GM23338 (cell line): ENCODE results near the gene HOMER1. TPM values are rescaled to one million over a fixed set of nuclear protein-coding genes. Genes with fewer than 3 reads are reported as not detected.

Source experiments
- ATAC-seq: fragments of 200-7000 bp; cut with Tn5 transposase; 3 replicates; pipeline ENCODE4 v1.9.1; 2020
- DNase-seq: peaks from one replicate; pipeline ENCODE4 v3.0.0-alpha.2; 2015; ENCODE audit warnings: low spot score
- H2AFZ ChIP-seq: fragments of 200-600 bp; sonication (generic); 2 replicates; pipeline ENCODE4 v1.8.0; 2016; ENCODE audit warnings: antibody characterized with exemption, mild to moderate bottlenecking, moderate library complexity
- H3F3A ChIP-seq: fragments of 200-600 bp; sonication (generic); replicated peaks from 2 replicates; pipeline ENCODE4 v1.8.0; 2017; ENCODE audit warnings: antibody characterized with exemption, mixed run types, low read depth
- H3K27ac ChIP-seq: fragments of 200-600 bp; sonication (generic); 2 replicates; pipeline ENCODE4 v1.6.1; 2016; ENCODE audit warnings: low read depth
- H3K27me3 ChIP-seq: fragments of 200-600 bp; sonication (generic); 2 replicates; pipeline ENCODE4 v1.8.0; 2016; ENCODE audit warnings: mild to moderate bottlenecking, mixed run types, moderate library complexity; ENCODE audit not compliant: insufficient read depth
- H3K36me3 ChIP-seq: fragments of 200-600 bp; sonication (generic); 2 replicates; pipeline ENCODE4 v1.8.0; 2016; ENCODE audit warnings: mild to moderate bottlenecking; ENCODE audit not compliant: insufficient read depth
- H3K4me1 ChIP-seq: fragments of 200-600 bp; sonication (generic); 2 replicates; pipeline ENCODE4 v1.8.0; 2016; ENCODE audit warnings: mild to moderate bottlenecking, moderate library complexity; ENCODE audit not compliant: insufficient read depth
- H3K4me2 ChIP-seq: fragments of 200-600 bp; sonication (generic); 2 replicates; pipeline ENCODE4 v1.7.1; 2017; ENCODE audit warnings: mixed run types
- H3K4me3 ChIP-seq: fragments of 200-600 bp; sonication (generic); 2 replicates; pipeline ENCODE4 v1.6.1; 2016; ENCODE audit warnings: mixed run types
- H3K79me2 ChIP-seq: fragments of 200-600 bp; sonication (generic); replicated peaks from 2 replicates; pipeline ENCODE4 v1.8.0; 2017; ENCODE audit warnings: mild to moderate bottlenecking; ENCODE audit not compliant: insufficient read depth
- H3K9me2 ChIP-seq: fragments of 200-600 bp; sonication (generic); 2 replicates; pipeline ENCODE4 v1.8.0; 2017; ENCODE audit not compliant: insufficient read depth
- H4K20me1 ChIP-seq: fragments of 200-600 bp; sonication (generic); replicated peaks from 2 replicates; pipeline ENCODE4 v1.8.0; 2017; ENCODE audit warnings: mild to moderate bottlenecking; ENCODE audit not compliant: insufficient read depth
- H3K27ac Mint-ChIP-seq: 2 replicates; pipeline ENCODE4 v1.8.0; 2020; ENCODE audit warnings: inconsistent platforms, mild to moderate bottlenecking, moderate library complexity, mixed read lengths
- H3K27me3 Mint-ChIP-seq: 3 replicates; pipeline ENCODE4 v1.8.0; 2022; ENCODE audit warnings: low read depth, mild to moderate bottlenecking, moderate library complexity, mixed read lengths, inconsistent platforms; ENCODE audit not compliant: insufficient read depth, poor library complexity
- H3K36me3 Mint-ChIP-seq: 3 replicates; pipeline ENCODE4 v1.8.0; 2021; ENCODE audit warnings: low read depth, mild to moderate bottlenecking, inconsistent platforms, moderate library complexity, mixed read lengths
- H3K4me1 Mint-ChIP-seq: 3 replicates; pipeline ENCODE4 v1.8.0; 2020; ENCODE audit warnings: mild to moderate bottlenecking, inconsistent platforms, mixed read lengths
- H3K4me3 Mint-ChIP-seq: 3 replicates; pipeline ENCODE4 v1.8.0; 2021; ENCODE audit warnings: moderate library complexity, mild to moderate bottlenecking, inconsistent platforms, mixed read lengths
- H3K9me3 Mint-ChIP-seq: 3 replicates; pipeline ENCODE4 v1.8.0; 2020; ENCODE audit warnings: moderate library complexity, mild to moderate bottlenecking, inconsistent platforms, mixed read lengths
- CREB1 ChIP-seq: fragments of 250-450 bp; sonication (Bioruptor Pico); IDR thresholded peaks from 2 replicates; pipeline ENCODE4 v1.5.0; 2020; ENCODE audit warnings: low read depth, mild to moderate bottlenecking, moderate library complexity
- CTCF ChIP-seq, 2 experiments: fragments of 200-600 bp in 1 of 2; sonication (generic) in 1 of 2; conservative IDR thresholded peaks; 2 replicates each; pipeline versions ENCODE4 v1.5.1 to v1.6.1; 2016 to 2017; ENCODE audit warnings: antibody characterized with exemption in 2 of 2, low read depth in 2 of 2, mild to moderate bottlenecking in 2 of 2, moderate library complexity in 1 of 2
- ETS1 ChIP-seq: IDR thresholded peaks from 2 replicates; pipeline ENCODE4 v1.6.1; 2016; ENCODE audit warnings: antibody characterized with exemption
- EZH2 ChIP-seq: fragments of 200-600 bp; sonication (generic); IDR thresholded peaks from one replicate; pipeline ENCODE4 v1.8.0; 2017; ENCODE audit warnings: antibody characterized with exemption, mild to moderate bottlenecking, low read depth; ENCODE audit not compliant: unreplicated experiment
- EZH2phosphoT487 ChIP-seq: fragments of 200-600 bp; sonication (generic); IDR thresholded peaks from one replicate; pipeline ENCODE4 v1.8.1; 2018; ENCODE audit warnings: antibody characterized with exemption; ENCODE audit not compliant: unreplicated experiment
- JUNB ChIP-seq: IDR thresholded peaks from one replicate; pipeline ENCODE4 v1.6.1; 2016; ENCODE audit warnings: antibody characterized with exemption; ENCODE audit not compliant: unreplicated experiment
- NANOG ChIP-seq: IDR thresholded peaks from 2 replicates; pipeline ENCODE4 v1.6.1; 2016; ENCODE audit warnings: antibody characterized with exemption, borderline replicate concordance
- POLR2AphosphoS5 ChIP-seq: IDR thresholded peaks from 2 replicates; pipeline ENCODE4 v1.6.1; 2016; ENCODE audit warnings: antibody characterized with exemption, low read depth
- REST ChIP-seq: IDR thresholded peaks from one replicate; pipeline ENCODE4 v1.6.1; 2018; ENCODE audit warnings: antibody characterized with exemption; ENCODE audit not compliant: unreplicated experiment
- STAT1 ChIP-seq: IDR thresholded peaks from one replicate; pipeline ENCODE4 v1.6.1; 2016; ENCODE audit warnings: antibody characterized with exemption; ENCODE audit not compliant: unreplicated experiment
- ZNF114 ChIP-seq: fragments of 250-450 bp; sonication (Bioruptor Pico); IDR thresholded peaks from 2 replicates; pipeline ENCODE4 v1.5.0; 2020; ENCODE audit warnings: mild to moderate bottlenecking, moderate library complexity
- ZNF331 ChIP-seq: fragments of 250-450 bp; sonication (Bioruptor Pico); IDR thresholded peaks from 2 replicates; pipeline ENCODE4 v1.5.0; 2020; ENCODE audit warnings: low read depth, mild to moderate bottlenecking, moderate library complexity
- ZNF462 ChIP-seq: fragments of 250-450 bp; sonication (Bioruptor Pico); IDR thresholded peaks from 2 replicates; pipeline ENCODE4 v1.5.0; 2020; ENCODE audit warnings: mild to moderate bottlenecking, moderate library complexity
- polyA plus RNA-seq: library from polyadenylated mRNA; unstranded; fragments of >200 nt; fragmentation: Nextera tagmentation; extraction: Ambion mirVana; gene quantifications from 2 replicates; pipeline ENCODE4 v1.2.1, GENCODE V29; 2016
- total RNA-seq: library from RNA; depleted of rRNA; stranded (reverse); fragments of >200 nt; shearing (Covaris generic); gene quantifications from 2 replicates; pipeline ENCODE4 v1.2.3, GENCODE V29; 2014

HOMER1 gene
- total and polyA plus RNA-seq, 2 experiments from 2014 or later = 45.1 to 80.3 TPM

GRCh38 chr5:79505138-79505537 lies 8.8 kb downstream of the HOMER1 start:
- H4K20me1 ChIP-seq = peaks cover 23% of the 10 kb centered on the region
- H3K4me2 ChIP-seq = no peak overlapping the region
- no peaks in the 10 kb centered on the region for H3K27me3 Mint-ChIP-seq
- TF ChIP-seq STAT1 (no peak), REST (no peak), POLR2AphosphoS5 (no peak), ZNF331 (CRISPR knock-in tag) (no peak), EZH2phosphoT487 (no peak), EZH2 (no peak), ZNF114 (CRISPR knock-in tag) (no peak), NANOG (no peak), CTCF (conservative IDR thresholded peaks at IDR 0.05; ENCODE audit: low read depth in 2 of 2) (no peak), ETS1 (no peak), CREB1 (CRISPR knock-in tag) (no peak), JUNB (no peak), ZNF462 (CRISPR knock-in tag) (no peak)
- H3K27ac Mint-ChIP-seq = 0 out of 2 replicates have a peak overlapping the region, but pooled peaks have one; percentile 33
- H3K36me3 Mint-ChIP-seq = peaks cover 3% of the 10 kb centered on the region; the same call in 1 of the 3 replicates
- DNase-seq (no peak), ATAC-seq (no peak)
- no peaks in the 10 kb centered on the region for H3K9me3 Mint-ChIP-seq
- no peak overlapping the region for H3K4me3 Mint-ChIP-seq
- H3K4me1 Mint-ChIP-seq = peaks cover 49% of the 10 kb centered on the region
- peaks cover 100% of the 10 kb centered on the region for H3K79me2 ChIP-seq
- no peaks in the 10 kb centered on the region for H3K9me2 ChIP-seq
- H3K27ac ChIP-seq = no peak overlapping the region
- no peak overlapping the region for H3K4me3 ChIP-seq
- no peaks in the 10 kb centered on the region for H3F3A ChIP-seq
- H3K36me3 ChIP-seq = no peaks in the 10 kb centered on the region
- no peak overlapping the region for H2AFZ ChIP-seq
- no peaks in the 10 kb centered on the region for H3K27me3 ChIP-seq
- H3K4me1 ChIP-seq = peaks cover 39% of the 10 kb centered on the region
